Lung microvascular endothelial cell (primary cell): ENCODE data around the gene SEC31A. TPM values are rescaled to one million over a fixed set of nuclear protein-coding genes. Genes with fewer than 3 reads are reported as not detected.
"Not testable (repeated sequence)": the region's sequence is repeated elsewhere in the genome, so short reads cannot be mapped to it uniquely, and the experiment has no call there.

ENCODE experiments used
- DNase-seq, 2 donors: peaks; one replicate each; pipeline versions ENCODE4 v3.0.0 to v3.0.0-alpha.2; 2010; ENCODE audit warnings: low read depth in 2 of 2
- total RNA-seq: library from RNA; depleted of rRNA; stranded (reverse); fragments of >200 nt; gene quantifications from 2 replicates; pipeline ENCODE4 v1.2.1, GENCODE V29; 2014

The SEC31A gene
- total RNA-seq, 1 donor from 2014 or later = 149 TPM

- DNase-seq = no peak
Measured at GRCh38 chr4:82850684-82851083, 40.3 kb downstream of the SEC31A start.

- no peak for DNase-seq
Measured at GRCh38 chr4:82848706-82849105, 42.2 kb downstream of the SEC31A start.

GRCh38 chr4:82842593-82842992, 48.4 kb downstream of the SEC31A start:
- DNase-seq = peak; percentile 35 to 37

DNA sequence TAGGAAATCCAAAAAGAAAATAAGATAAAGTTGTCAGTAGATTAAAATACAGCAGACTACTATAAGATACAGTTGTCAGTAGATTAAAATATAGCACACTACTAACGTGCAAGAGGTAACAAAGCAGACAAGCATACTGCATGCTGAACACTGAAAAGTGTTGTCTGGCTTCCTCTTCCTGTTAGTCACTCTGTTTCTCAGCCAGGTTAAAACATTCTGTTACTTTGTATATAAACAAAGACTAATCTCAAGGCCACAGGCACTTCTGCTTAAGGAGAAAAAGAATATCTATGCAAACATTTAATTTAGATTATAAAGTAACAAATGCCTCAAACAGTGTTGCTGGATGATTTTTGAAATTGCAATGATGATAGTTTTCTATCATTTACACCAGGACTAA, 51.3 kb downstream of the SEC31A start:
- peak; percentile 33 to 80 for DNase-seq

DNA sequence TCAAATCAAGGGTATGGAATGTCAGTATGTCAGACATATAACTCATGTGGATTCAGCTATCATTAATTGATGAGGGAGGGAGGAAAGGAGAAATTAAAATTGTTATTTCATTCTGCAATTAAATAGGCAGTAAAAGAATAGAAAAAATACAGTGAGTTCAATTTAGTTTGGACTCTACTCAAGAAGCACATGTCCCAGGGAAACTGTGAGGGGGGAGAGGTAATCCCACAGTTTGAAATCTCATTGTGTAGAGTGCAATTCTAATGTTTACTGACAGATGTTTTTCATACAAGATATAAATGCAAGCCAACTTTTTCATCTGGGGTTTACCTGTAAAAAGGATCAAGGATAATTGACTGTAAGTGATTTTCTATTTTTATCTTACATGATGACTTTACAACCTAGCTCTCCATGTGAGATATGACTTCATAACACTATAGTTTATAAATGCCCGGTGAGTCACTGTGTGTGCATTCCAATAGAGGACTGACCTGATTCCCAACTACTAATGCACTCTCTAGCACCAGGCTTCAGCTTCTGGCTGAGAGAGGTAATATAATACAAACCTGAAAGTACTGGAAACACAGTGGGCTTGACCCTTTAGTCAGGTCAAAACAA, 57.1 kb downstream of the SEC31A start:
- peak; percentile 24 to 90 for DNase-seq

- DNase-seq = not testable (repeated sequence)
Measured at GRCh38 chr4:82833060-82833459, 57.9 kb downstream of the SEC31A start.

- DNase-seq = no peak
Measured at GRCh38 chr4:82825425-82825824, 65.5 kb downstream of the SEC31A start.

DNA sequence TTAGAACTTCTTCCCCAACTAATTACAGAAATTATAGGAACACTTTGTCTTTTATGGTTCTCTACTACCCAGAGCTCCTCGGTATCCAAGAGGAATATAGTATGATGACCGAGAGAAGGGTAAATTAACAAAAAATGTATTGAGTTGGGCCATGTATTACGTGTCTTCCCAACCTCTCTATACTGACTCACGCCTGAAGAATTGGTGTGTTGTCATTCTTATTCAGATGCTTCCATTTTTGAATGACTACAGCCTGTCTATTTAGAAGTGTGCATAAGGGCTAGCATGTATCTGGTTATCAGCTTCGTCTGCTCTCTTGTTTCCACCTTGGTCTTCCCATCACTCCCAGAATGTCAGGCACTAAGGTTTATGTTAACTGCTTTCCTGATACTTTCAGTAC, 67.9 kb downstream of the SEC31A start:
- DNase-seq = no peak

DNA sequence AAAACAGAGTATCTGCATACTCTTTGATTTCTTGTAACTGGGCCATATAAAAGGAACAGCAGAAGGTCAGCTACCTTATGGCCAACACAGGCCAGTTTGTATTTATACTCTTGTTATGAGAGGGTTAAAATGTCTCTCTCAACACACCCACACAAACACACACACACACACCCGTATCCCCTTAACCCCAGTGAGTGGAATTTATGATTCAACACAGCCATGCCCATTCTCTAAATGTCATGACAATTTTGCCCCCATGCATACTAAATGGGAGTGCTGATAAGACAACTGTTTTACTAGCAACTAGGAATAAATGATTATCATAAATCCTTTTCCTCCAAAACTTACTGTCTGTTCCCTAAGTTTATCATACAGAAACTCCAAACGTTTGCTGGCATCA, 70.3 kb downstream of the SEC31A start:
- DNase-seq = no peak

DNA sequence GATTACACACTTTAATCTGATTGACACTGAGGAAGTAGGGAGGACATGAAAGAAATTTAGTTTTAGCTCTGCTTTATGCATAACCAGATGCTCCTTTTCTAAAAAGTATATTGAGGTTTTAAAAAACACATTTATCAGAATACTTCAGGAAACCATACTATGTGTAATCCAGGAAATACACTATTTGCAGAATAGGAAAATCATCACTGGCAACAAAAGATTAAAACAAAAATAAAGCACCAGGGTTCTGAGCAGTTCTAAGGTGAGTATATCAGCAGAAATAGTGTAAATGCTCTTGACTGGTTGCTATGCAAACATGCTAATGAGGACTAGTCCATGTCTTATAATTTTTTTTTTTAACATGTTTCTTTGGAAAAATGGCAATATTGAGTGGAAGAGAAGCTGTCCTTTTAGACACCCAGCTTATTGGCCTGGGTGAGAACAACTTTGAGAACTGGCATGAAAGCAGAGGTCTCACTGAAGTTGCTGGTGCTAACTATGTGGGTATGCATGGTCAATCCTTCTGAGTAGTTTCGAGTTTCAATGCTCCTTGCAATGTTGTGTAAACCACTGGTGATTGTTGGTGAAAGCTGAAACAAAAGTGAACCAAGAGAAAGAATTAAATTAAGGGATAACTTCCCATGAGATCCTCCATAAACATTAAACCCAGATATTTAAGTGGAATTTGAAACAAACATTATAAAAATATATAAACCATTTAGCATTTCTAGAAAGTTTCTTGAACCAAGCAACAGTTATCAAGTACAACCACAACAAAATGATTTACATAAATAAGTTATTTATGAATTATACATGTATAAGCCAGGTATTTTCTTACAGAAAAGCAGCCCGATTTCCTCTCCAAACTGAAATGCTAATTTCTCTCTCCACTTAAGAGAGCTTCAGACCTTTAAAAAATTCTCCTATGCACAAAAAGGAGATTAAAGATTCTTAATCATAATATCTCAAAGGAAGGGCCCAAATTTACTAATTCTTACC, 72.0 kb downstream of the SEC31A start:
- DNase-seq = peak; percentile 45 to 47

DNA sequence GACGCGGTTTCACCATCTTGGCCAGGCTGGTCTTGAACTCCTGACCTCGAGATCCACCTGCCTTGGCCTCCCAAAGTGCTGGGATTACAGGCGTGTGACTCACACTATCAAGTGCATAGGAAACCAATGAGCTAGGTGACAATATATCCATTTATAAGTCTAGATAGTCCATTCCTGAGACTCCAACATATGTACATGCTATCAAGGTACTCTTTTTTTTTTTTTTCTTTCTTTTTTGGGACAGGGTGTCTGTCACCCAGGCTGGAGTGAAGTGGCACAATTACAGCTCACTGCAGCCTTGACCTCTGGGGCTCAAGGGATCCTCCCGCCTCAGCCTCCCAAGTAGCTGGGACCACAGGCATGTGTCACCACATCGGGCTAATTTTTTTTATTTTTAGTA, 74.1 kb downstream of the SEC31A start:
- DNase-seq = not testable (repeated sequence)

- DNase-seq = no peak
Measured at GRCh38 chr4:82814034-82814433, 76.9 kb downstream of the SEC31A start.

GRCh38 chr4:82811838-82812341, 79.1 kb downstream of the SEC31A start:
- DNase-seq = peak in 1 of 2 donors; percentile 23

- no peak for DNase-seq
Measured at GRCh38 chr4:82811392-82811791, 79.6 kb downstream of the SEC31A start.

DNA sequence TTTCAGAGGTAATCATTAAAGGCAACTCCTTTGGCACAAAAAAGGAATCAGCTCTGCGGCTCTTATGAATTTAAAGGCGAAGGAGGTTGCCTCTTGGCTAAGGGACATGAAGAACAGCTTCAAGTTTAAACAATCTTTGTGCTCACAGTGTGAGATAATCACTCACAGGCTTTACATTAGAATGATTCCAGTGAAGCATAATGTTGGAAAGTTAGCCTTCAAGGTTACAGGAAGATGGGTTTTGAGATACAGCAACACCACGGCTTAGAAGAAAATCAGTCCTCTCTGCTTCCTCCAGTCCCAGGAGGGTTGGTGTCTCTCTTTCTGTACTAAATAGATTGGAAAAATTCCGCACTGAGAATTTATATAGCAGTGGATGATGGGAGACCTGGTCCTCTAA, 80.8 kb downstream of the SEC31A start:
- DNase-seq = no peak

DNA sequence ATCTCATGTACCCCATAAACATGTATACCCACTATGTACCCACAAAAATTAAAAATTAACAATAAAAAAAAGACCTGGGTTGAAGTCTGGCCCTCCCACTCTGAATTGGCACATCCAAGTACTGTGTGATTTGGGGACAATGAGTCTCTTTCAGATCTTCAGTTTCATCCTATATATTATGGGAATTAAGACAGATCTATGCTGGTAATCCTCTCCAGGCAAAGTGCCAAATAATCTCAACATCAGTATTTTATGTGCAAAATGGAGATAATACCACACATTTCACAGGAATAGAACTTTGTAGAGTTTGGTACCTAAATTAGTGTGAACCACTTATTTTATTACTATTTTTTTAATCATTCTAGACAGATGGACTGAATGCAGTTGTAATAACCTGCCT, 81.3 kb downstream of the SEC31A start:
- no peak for DNase-seq

DNA sequence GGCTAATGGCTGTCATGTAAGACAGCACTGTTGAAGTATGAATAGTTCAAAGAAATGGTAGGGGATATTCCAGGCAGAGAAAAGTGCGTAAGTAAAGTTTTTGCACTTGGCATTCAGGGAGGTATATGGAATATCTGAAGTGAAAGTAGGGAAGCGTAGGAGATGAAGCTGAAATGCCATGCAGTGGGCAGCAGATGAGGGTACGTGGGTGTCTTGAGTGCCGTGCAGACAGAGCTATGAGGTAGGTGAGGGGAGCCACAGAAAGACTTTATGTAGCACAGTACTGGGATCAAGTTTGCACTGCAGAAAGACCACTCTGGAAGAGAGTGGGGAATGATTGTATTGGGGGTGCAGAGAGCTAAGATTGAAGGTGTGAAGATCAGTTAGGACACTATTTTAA, 87.2 kb downstream of the SEC31A start:
- no peak for DNase-seq

GRCh38 chr4:82802911-82803310, 88.0 kb downstream of the SEC31A start:
- DNase-seq = peak in 1 of 2 donors; percentile 62

DNA sequence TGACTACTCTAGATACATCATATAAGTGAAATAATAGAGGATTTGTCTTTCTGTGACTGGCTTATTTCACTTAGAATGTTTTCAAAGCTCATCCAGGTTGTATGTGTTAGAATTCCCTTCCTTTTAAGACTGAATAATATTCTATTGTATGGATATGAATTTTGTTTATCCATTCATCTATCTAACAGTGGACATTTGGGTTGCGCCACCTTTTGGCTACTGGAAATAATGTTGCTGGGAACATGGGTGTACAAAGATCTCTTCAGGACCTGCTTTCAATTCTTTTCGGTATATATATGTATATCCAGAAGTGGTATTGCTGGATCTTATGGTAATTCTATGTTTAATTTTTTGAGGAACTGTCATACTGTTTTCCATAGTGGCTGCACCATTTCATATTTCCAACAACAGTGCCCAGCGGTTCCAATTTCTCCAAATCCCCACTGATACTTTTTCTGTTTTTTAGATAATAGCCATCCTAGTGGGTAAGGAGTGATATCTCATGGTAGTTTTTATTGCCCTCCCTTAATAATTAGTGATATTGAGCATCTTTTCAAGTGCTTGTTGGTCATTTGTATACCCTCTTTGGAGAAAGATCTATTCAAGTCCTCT, 88.9 kb downstream of the SEC31A start:
- peak; percentile 60 to 66 for DNase-seq

GRCh38 chr4:82799006-82799881, 91.7 kb downstream of the SEC31A start:
- no peak for DNase-seq
